Measurements from ENCODE around the gene PRM1. TPM values are rescaled to one million over a fixed set of nuclear protein-coding genes. Genes with fewer than 3 reads are reported as not detected.

The PRM1 gene
- total RNA-seq, 1 experiment from 2014 or later = not detected

DNA sequence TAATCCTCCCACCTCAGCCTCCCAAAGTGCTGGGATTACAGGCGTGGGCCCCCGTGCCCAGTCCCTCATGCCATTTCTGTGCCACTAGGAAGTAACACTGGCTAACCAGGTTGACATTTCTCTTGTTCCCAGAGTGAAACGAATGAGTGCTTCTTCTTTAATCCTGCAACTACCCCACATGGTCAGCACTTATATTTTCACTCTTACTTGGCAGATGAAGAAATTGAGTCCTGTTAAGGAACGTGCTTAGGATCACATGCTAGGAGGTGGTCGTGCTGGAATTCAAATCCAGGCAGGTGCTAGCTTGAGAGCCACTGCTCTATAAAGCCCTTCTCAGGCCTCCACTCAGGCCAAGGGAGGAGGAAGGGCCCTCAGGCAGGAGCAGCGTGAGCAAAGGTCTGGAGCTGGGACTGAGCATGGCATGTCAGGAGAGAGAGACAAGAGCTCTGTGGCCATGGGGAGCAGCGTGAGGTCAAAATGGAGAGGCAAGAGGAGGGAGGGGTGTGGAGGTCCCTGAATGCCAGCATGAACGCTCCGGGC, 45.7 kb upstream of the PRM1 start:
- POLR2A ChIA-PET (ENCODE audit: unreplicated experiment) = interaction anchor here (0.5 to 0.6 kb wide), 2 partner anchors 20 to 52 kb away, joined by 3 to 4 read pairs; no protein-coding TSS in a partner anchor
- no peak overlapping the region for H3K4me2 ChIP-seq
- no peak overlapping the region for H3K27ac ChIP-seq
- no peak for DNase-seq
- H3K4me1 ChIP-seq (replicated peaks; ENCODE audit: insufficient read depth) = peaks cover 11% of the 10 kb centered on the region
- no peaks in the 10 kb centered on the region for H3K9me2 ChIP-seq (ENCODE audit: insufficient read depth)
- no peak overlapping the region for H2AFZ ChIP-seq
- H4K20me1 ChIP-seq (ENCODE audit: insufficient read depth) = no peaks in the 10 kb centered on the region
- H3F3A ChIP-seq (ENCODE audit: insufficient read depth, low read depth) = peaks cover 15% of the 10 kb centered on the region; the same call in 1 of the 2 replicates
- no peaks in the 10 kb centered on the region for H3K27me3 ChIP-seq (ENCODE audit: insufficient read depth, low read depth)
- intact Hi-C loops (cut with micrococcal nuclease; ENCODE audit: unreplicated experiment) = loop anchor here (5.0 kb wide), 1 partner anchor 70 kb away; the partner anchor contains the start of gene SOCS1
- no peak overlapping the region for H3K4me3 ChIP-seq
- H3K79me2 ChIP-seq (ENCODE audit: low read depth) = no peaks in the 10 kb centered on the region
- H3K9me3 ChIP-seq (ENCODE audit: insufficient read depth, low read depth) = no peaks in the 10 kb centered on the region
- no peak for TF ChIP-seq EZH2 (IDR thresholded peaks at IDR 0.05; ENCODE audit: low read depth)
- TF ChIP-seq, protein P1, sequence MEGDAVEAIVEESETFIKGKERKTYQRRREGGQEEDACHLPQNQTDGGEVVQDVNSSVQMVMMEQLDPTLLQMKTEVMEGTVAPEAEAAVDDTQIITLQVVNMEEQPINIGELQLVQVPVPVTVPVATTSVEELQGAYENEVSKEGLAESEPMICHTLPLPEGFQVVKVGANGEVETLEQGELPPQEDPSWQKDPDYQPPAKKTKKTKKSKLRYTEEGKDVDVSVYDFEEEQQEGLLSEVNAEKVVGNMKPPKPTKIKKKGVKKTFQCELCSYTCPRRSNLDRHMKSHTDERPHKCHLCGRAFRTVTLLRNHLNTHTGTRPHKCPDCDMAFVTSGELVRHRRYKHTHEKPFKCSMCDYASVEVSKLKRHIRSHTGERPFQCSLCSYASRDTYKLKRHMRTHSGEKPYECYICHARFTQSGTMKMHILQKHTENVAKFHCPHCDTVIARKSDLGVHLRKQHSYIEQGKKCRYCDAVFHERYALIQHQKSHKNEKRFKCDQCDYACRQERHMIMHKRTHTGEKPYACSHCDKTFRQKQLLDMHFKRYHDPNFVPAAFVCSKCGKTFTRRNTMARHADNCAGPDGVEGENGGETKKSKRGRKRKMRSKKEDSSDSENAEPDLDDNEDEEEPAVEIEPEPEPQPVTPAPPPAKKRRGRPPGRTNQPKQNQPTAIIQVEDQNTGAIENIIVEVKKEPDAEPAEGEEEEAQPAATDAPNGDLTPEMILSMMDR (conservative IDR thresholded peaks at IDR 0.05) = no peak
- CTCF ChIA-PET = no interaction called here
- no peaks in the 10 kb centered on the region for H3K36me3 ChIP-seq (ENCODE audit: low read depth)
- no TSS peak for BruUV-seq (replicated peaks)

DNA sequence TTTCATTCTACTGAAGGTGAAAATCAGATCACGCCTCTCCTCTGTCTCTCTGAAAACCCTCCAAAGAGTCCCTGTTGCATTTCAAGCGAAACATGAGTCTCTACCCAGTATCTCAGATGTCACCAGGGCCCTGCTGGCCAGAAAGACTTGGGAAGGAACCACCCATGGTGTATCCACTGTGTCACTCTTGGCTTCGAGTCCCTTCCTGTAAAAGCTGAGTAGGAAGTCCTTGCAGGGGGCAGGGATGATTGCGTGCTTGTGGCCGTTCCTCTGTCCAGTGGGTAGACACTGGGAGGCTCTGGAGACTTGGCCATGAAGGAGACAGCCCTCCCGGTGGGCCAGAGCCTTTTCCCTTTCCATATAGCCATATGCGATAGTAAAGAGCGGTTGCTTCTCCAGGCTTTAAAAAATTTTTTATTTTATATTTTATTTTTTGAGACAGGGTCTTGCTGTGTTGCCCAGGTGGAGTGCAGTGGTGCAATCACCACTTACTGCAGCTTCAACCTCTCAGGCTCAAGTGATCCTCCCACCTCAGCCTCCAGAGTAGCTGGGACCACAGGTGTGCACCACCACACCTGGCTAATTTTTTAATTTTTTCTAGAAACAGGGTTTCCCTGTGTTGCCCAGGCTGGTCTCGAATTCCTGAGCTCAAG, 45.1 kb upstream of the PRM1 start:
- ChIA-PET POLR2A (ENCODE audit: unreplicated experiment) (interaction anchor here (0.5 to 0.6 kb wide), 2 partner anchors 27 to 53 kb away, joined by 3 to 4 read pairs; no protein-coding TSS in a partner anchor), CTCF (no interaction called here)
- Histone ChIP-seq H2AFZ (no peak overlapping the region), H3K4me1 (replicated peaks; ENCODE audit: insufficient read depth) (peaks cover 11% of the 10 kb centered on the region), H3K9me3 (ENCODE audit: insufficient read depth, low read depth) (no peaks in the 10 kb centered on the region), H3K79me2 (ENCODE audit: low read depth) (no peaks in the 10 kb centered on the region), H3K36me3 (ENCODE audit: low read depth) (no peaks in the 10 kb centered on the region), H3K27ac (no peak overlapping the region), H3K4me3 (no peak overlapping the region), H3K4me2 (no peak overlapping the region), H3F3A (ENCODE audit: insufficient read depth, low read depth) (peaks cover 21% of the 10 kb centered on the region; the same call in 1 of the 2 replicates), H3K9me2 (ENCODE audit: insufficient read depth) (no peaks in the 10 kb centered on the region), H3K27me3 (ENCODE audit: insufficient read depth, low read depth) (no peaks in the 10 kb centered on the region), H4K20me1 (ENCODE audit: insufficient read depth) (no peaks in the 10 kb centered on the region)
- intact Hi-C loops (cut with micrococcal nuclease; ENCODE audit: unreplicated experiment) = loop anchor here (5.0 kb wide), 1 partner anchor 69 kb away; the partner anchor contains the start of gene SOCS1
- no peak for DNase-seq
- BruUV-seq (replicated peaks) = no TSS peak
- TF ChIP-seq EZH2 (IDR thresholded peaks at IDR 0.05; ENCODE audit: low read depth) = no peak
- TF ChIP-seq, protein P1 (conservative IDR thresholded peaks at IDR 0.05) = no peak

DNA sequence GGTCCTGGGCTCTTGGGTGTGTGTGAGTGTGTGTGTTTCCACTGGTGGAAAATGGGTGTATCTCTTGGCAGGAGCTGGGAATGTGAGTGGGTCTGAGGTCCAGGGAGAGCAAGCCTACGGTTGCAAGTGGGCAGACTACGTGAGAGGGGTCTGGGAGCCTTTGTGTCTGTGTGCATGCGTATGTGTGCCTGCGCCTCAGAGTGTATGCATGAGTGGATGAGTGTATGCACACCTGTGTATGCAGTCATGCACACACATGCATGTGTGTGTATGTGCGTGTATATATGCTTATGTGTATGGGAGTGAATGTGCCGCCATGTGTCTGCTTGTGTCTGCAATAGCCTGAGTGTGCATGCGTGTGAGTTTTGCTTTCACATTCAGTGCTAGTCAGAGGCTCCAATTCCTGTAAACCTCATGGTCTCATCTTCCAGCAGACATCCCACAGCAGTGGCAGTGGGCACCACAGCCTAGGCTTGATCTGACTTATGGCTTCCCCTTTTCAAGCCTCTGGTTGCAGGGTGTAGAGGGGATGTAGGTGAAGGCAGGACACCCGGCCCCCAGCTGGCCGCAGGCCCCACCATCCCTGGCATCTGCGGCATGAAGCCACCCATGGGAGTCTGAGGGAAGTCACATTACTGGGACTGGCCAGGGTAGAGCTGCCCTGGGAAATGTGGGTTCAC, 44.4 kb upstream of the PRM1 start:
- Histone ChIP-seq H2AFZ (no peak overlapping the region), H3K4me3 (no peak overlapping the region), H3K4me1 (replicated peaks; ENCODE audit: insufficient read depth) (peaks cover 11% of the 10 kb centered on the region), H3K27me3 (ENCODE audit: insufficient read depth, low read depth) (no peaks in the 10 kb centered on the region), H3K9me3 (ENCODE audit: insufficient read depth, low read depth) (no peaks in the 10 kb centered on the region), H3K79me2 (ENCODE audit: low read depth) (no peaks in the 10 kb centered on the region), H3K9me2 (ENCODE audit: insufficient read depth) (no peaks in the 10 kb centered on the region), H3K4me2 (no peak overlapping the region), H4K20me1 (ENCODE audit: insufficient read depth) (no peaks in the 10 kb centered on the region), H3K36me3 (ENCODE audit: low read depth) (no peaks in the 10 kb centered on the region), H3F3A (ENCODE audit: insufficient read depth, low read depth) (peaks cover 17% of the 10 kb centered on the region; the same call in 1 of the 2 replicates), H3K27ac (no peak overlapping the region)
- ChIA-PET CTCF (no interaction called here), POLR2A (ENCODE audit: unreplicated experiment) (interaction anchor here (0.6 kb wide), 1 partner anchor 28 kb away, joined by 3 read pairs; no protein-coding TSS in a partner anchor)
- no TSS peak for BruUV-seq (replicated peaks)
- no peak for TF ChIP-seq EZH2 (IDR thresholded peaks at IDR 0.05; ENCODE audit: low read depth)
- TF ChIP-seq, protein P1 (conservative IDR thresholded peaks at IDR 0.05) = no peak
- intact Hi-C loops (cut with micrococcal nuclease; ENCODE audit: unreplicated experiment) = loop anchor here (5.0 kb wide), 1 partner anchor 68 kb away; the partner anchor contains the start of gene SOCS1
- DNase-seq = no peak

Data from PC-9 (cell line).